GM21825 (cell line): ENCODE measurements around the gene MYL11.

ENCODE experiments used
- ATAC-seq: cut with Tn5 transposase; IDR thresholded peaks from one replicate; pipeline ENCODE4 v1.9.1; 2021; ENCODE audit warnings: mild to moderate bottlenecking, moderate library complexity; ENCODE audit not compliant: unreplicated experiment

The MYL11 gene

GRCh38 chr16:30353438-30354129 is 21.0 kb upstream of the MYL11 start:
- ATAC-seq, result no peak

GRCh38 chr16:30354423-30355143 is 20.0 kb upstream of the MYL11 start:
- no peak for ATAC-seq

GRCh38 chr16:30355144-30355953 is 19.3 kb upstream of the MYL11 start, which contains the start of gene CD2BP2:
Gene CD2BP2 (minus strand): TSS chr16:30355308. CDS start chr16:30354681, 627 bp downstream.
- peak; percentile 51 for ATAC-seq

GRCh38 chr16:30355954-30356308 is 18.7 kb upstream of the MYL11 start:
- no peak for ATAC-seq

GRCh38 chr16:30356401-30357084 is 18.1 kb upstream of the MYL11 start:
- no peak for ATAC-seq

GRCh38 chr16:30357085-30357714 is 17.4 kb upstream of the MYL11 start:
- ATAC-seq, result no peak

- ATAC-seq, result no peak
Measured at GRCh38 chr16:30357715-30358576, 16.7 kb upstream of the MYL11 start.

- no peak for ATAC-seq
Measured at GRCh38 chr16:30358577-30358936, 16.0 kb upstream of the MYL11 start.

- ATAC-seq, result no peak
Measured at GRCh38 chr16:30358990-30359870, 15.4 kb upstream of the MYL11 start.

- ATAC-seq, result no peak
Measured at GRCh38 chr16:30359871-30360170, 14.8 kb upstream of the MYL11 start.

- no peak for ATAC-seq
Measured at GRCh38 chr16:30361180-30361579, 13.4 kb upstream of the MYL11 start.

GRCh38 chr16:30365200-30365599 is 9.4 kb upstream of the MYL11 start:
- no peak for ATAC-seq

- no peak for ATAC-seq
Measured at GRCh38 chr16:30366511-30366910, 8.1 kb upstream of the MYL11 start.

- no peak for ATAC-seq
Measured at GRCh38 chr16:30367349-30368009, 7.1 kb upstream of the MYL11 start.

GRCh38 chr16:30368122-30368791 is 6.3 kb upstream of the MYL11 start:
- no peak for ATAC-seq

GRCh38 chr16:30368792-30369090 is 5.9 kb upstream of the MYL11 start:
- ATAC-seq, result no peak

GRCh38 chr16:30369091-30369937 is 5.3 kb upstream of the MYL11 start:
- ATAC-seq, result no peak
